Measurements from ENCODE around the gene APLN.

APLN gene

DNA sequence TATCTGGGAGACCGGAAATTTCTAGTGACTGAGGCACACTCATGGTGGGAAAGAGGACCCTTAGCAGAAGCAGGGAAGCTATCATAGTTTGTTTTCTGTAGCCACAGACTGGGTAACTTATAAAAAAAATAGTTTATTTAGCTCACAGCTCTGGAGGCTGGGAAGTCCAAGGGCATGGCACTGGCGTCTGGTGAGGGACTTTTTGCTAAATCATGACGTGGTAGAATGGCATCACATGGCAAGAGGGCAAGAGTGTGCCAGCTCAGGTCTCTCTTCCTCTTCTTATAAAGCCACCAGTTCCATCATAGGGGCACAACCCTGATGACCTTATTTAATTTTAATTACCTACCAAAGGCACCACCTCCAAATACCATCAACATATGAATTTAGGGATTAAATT, 13.3 kb downstream of the APLN start:
- no peak for DNase-seq (ENCODE audit: low read depth in 2 of 2)

DNA sequence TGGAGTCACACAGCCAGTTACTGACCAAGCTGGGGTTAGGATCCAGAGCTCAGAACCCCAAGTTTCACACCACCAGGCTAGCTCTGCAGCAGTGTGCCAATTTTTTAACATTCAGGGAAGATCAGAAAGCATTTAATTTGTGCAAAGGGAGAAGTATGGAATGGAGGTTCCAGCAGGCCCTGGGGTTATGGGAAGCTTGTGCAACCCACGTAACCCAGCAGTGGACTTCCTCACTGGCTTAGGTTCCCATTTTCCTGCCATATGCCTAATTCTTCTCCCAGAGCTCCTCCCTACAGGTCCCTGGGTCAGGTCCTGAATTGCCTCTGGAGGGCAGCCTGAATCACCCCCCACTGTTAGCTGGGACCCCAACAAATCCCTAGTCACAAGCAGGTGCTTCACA, 14.0 kb downstream of the APLN start:
- DNase-seq (ENCODE audit: low read depth in 2 of 2), result no peak

DNA sequence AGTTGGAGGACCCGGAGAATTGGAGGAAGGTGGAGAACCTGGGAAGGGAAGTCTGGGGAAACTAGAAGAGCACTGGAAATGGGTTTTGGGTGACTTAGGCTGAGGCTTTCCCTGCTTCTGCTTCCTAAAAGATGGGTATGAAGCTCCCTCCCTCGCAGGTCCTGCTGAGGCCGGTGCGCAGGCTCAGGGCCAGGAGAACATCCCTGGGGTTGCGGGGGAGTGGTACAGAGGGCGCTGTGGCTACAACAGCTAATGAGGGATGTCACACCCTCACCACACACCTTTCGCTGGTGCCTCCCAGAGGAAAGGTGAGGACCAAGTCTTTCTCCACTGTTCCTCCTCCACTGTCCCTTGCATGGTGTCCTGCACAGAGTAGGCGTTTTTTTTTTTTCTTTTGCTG, 15.8 kb downstream of the APLN start:
- DNase-seq (ENCODE audit: low read depth in 2 of 2), result no peak

DNA sequence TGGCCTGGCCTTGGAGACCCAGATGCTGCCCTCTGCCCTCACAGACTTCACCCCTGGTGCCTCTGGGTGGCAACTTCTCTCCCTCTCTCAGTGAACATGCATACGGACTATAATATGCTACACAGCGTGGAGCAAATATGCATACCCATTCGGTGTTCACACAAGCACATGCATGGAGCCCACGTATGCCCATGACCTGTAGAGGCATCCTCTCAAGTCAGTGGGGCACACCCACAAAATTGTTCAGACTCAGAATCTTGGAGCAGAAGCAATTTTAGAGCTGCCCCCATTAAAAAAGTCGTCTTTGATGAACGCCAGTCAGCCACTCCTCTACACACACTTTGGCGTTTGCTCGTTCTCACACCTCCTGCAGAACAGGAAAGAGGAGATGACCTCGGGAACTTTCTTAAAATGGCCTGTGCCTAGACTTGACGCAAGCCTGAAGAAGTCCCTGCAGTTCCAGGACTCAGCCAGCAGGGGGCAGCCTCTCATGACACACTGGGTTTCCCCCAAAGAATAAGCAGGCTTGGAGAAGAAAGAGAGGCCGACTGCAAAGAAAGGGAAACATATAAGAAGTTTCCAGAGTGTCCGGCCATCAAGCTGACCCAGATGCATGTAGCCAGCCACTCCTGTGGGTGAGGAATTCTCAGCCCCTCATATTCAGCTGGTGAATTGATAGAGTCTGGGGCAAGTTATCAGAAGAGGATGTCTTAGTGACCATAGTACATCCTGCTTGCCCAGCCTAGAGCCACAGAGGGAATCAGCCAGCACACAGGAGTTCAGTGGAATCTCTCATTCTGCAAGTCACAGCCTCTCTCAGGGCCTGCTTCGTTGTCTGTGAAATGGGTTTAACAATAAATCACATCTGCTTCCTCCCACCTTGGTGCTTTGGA, 17.3 kb downstream of the APLN start:
- DNase-seq (ENCODE audit: low read depth in 2 of 2), result no peak

DNA sequence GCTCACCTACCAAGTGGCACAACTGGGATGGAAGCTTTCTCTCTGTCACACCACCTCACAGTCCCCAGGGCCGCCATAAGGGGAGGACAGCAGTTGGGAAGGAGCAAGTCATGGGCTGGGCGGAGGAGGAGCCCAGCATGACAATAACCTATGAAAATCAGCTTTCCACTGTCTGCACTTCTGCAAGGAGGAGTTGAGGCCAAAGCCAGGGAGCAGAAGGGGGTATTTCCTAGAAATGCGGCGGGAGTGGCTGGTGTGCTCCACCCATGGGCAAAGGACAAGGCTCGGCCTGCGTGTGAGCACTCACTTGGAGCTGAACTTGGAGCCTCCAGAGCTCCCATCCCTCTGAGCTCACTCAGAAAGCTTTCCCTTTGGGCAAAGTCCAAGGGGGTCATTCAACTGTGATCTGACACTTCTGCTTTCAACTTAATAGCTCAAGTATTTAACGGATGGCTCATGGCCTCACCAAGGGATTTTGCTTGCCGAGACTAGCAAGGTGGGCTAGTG, 18.5 kb downstream of the APLN start:
- no peak for DNase-seq (ENCODE audit: low read depth in 2 of 2)

DNA sequence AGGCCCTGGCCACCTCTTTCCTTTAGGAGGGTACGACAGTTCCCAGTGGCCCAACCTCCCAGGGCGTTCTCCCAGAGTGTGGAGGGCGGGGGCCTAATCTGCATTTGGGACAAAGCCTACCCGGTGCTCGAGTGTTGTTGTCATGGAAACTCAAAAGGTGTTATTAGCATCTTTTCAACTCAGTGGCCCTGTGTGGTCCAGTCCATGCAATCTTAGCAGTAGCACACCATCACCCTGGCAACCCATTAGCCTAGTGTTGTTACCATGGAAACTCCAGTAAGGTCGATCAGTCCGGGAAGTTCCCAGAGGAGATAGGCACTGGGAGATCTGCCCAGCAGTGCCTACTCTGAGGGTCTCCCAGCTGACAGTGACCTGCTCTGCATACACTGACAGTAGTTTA, 20.2 kb downstream of the APLN start:
- no peak for DNase-seq (ENCODE audit: low read depth in 2 of 2)

DNA sequence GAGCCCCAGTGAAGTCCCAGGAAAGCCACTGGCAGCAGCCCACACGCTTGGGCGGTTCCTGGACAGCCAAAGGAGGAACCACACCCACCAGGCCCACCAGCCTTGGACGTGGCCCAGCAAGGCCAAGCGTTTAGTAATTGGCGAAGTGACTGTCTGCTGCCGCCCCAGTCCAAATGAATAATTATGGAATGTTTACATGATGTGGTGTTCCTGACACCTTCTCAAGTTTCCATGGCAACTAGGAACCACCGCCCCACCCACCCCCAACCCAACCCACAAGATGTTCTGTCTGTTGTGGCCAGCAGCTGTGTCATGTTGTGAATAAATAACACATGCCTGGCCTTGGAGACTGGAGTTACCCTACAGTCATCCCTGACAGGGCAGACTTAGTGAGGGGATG, 22.3 kb downstream of the APLN start:
- DNase-seq (ENCODE audit: low read depth in 2 of 2), result no peak

DNA sequence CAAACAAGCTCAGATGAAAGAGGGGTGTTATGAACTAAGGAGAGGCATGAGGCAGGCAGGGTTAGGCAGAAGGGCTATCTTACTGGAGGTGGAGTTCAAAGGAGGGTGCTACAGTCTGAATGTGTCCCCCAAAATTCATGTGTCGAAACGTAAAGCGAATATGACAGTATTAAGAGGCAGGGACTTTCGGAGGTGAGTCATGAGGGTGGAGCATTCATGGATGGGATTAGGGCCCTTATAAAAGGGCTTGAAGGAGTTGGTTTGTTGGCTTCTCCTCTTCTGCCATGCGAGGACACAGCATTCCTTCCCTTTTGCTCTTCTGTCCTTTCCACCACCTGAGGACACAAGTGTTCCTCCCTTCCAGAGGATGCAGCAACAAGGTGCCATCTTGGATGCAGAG, 22.9 kb downstream of the APLN start:
- DNase-seq (ENCODE audit: low read depth in 2 of 2), result no peak

DNA sequence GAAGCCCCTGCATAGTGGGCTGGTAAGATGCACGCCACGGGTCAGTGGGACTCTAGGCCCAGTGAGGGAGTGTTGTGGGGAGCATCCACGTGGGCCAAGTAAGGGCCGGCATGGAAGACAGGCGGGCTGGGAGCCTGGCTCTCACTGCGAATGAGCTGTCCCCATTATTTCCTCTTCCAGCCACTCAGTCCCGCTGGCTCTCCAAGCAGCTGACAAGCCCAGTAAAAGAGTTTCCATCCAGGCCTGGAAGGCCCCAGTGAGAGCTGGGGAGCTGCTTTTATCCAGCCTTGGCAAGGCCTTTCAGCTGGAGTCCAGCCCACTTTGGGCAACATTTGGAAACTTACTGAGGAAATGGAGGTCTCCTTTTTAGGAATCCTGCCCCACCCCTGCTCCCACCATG, 24.9 kb downstream of the APLN start:
- DNase-seq (ENCODE audit: low read depth in 2 of 2), result no peak

DNA sequence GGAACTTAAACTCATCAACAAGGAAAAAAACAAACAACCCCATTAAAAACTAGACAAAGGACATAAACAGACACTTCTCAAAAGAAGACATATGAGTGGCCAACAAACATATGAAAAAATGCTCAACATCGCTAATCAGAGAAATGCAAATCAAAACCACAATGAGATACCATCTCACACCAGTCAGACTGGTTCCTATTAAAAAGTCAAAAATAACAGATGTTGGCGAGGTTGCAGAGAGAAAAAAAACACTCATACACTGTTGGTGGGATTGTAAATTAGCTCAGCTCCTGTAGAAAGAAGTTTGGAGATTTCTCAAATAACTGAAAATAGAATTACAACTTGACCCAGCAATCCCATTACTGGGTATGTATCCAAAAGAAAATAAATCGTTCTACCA, 28.7 kb downstream of the APLN start:
- peak; percentile 33 to 37 for DNase-seq (ENCODE audit: low read depth in 2 of 2)

DNA sequence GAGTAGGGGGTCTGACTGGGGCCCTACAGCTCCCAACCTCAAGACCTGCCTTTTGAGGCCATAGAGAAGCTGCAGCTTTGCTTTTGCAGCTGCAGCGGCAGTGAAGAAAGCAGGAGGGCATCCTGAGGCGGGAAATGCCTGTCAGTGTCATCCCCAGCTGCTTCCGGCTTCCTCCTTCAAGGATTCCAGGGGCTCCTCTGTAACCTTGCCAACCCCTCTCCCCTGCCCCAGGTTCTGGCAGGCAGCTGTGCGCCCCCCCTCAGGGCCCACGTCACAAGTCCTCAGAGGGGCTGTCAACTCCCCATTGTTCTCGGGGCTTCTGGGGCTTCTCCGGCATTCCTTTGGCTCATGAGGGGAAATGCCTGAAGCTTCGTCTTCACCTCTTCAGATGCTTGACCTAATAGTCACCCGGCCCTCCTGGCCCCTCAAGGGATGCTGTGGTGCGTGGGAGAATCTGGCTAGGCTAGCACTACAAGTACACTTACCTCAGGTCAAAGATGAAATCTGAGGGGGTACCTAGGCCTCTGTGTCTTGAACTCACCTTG, 31.9 kb downstream of the APLN start:
- peak; percentile 68 to 71 for DNase-seq (ENCODE audit: low read depth in 2 of 2)

DNA sequence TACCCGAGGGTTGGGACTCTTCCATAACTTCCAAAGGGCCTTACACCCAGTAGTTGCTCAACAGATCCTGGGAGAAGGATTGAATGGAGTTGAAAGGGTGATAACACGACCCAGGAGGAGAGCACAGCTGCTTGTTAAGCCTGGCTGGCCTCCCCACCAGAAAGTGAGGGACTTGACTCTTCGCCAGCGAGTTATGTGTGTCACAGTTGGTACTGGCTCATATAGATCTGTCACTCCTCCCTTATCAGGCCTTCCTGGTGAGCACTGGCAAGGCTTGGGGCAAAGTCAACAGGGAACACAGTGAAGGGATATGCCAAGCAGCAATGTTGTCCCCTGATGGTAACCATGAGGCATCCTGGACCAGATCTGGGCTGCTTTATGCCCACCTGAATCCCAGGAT, 35.8 kb downstream of the APLN start:
- DNase-seq (ENCODE audit: low read depth in 2 of 2), result no peak

DNA sequence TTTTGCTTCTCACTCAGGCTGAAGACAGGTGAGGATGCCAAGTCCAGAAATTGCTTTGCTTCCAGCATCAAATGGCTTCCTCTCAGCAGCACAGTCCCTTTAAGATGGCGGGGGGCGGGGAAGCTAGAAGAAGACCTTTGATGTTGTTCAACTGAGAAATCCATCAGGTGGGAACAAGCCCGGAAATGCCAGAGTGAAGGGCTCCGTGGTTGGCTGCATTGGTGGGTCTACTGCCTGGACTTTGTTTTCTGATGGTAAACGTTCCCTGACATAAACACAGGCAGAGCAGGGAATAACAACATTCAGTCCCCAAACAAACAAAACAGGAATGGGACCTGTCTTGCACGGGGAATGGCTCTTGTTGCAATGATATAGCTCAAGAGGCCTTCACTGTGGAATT, 37.3 kb downstream of the APLN start:
- DNase-seq (ENCODE audit: low read depth in 2 of 2), result no peak

DNA sequence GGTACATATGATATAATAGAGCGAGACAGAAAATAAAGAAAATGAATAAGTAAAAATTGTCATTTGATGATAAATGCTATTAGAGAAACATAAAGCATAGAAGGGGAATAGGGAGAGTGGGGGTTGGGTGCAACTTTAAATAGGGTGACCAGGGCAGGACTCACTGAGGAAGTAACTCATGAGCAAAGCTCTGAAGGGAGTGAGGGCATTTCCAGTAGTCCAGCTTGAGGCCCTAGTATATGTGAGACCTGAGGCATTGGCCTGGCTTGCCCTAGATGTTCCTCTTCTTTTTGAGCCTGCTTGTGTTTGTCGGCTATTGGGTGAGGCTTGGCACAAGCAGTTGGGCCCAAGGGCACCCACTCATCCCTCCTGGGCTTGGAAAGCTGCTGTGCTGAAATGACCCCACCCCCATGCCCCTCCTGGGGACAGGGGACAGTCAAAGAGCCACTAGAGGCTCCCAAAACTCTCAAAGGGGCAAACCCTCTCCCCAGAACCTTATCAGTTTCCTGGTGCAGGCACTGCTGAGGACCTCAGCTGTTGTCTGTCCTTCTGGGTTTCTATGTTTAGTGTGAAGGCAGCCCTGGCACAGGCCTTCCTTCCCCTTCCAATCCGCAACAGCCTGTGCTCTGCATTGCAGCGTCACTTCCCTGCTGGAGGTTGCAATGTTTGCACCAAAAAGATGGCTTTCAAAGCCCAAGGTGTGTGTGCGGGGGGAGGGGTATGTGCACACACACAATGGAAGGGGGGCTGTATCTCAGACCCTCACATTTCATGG, 40.1 kb downstream of the APLN start:
- no peak for DNase-seq (ENCODE audit: low read depth in 2 of 2)

DNA sequence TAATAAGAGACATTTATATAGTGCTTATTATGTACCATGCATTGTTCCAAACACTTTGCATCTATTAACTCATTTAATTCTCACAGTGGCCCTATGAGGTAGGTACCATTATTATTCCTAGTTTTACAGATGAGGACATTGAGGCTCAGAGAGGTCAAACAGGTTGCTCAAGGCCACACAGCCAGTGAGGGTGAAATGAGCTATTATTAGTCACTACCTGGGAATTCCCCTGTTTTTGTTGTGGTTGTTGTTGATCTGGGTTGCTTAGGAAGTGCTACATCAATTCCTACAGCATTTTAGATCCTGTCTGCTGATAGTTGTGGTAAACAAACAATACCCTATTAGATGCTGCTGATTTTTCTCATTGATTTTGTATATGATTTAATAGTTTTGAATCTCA, 41.2 kb downstream of the APLN start:
- DNase-seq (ENCODE audit: low read depth in 2 of 2), result no peak

DNA sequence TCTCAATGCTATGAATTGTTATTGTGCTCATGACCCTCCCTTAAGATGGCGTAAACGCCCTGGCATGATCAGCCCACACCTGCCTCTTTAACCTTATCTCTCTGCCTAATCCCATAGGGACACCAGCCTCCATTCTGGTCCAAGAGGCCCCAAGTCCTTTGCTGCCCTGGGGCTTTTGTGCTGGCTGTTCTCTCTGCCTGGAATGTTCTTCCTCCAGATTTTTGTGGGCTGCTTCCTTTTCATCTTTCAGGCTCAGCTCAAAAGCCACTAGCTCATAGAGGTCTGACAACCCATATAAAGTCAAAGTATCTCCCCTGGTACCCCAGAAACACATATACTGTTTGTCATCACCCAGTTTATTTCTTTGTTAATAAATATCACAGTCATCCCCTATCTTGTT, 42.4 kb downstream of the APLN start:
- DNase-seq (ENCODE audit: low read depth in 2 of 2), result no peak

DNA sequence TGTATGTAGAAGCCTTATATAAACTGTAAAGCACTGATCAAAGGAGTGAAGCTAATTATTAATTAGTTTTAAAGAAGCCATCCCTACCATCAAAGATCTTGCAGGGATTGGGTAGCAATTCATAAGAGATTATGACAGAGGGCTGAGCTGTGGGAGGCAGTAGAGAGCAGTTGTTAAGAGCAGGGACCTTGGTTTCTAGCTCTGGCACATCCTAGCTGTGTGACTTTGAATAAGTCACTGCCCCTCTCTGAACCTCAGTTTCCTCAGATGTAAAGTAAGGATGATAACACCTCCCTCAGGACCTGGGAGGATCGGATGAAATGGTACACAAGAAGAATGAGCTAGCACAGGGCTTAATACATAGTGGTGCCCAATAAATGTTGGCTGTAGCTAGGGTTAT, 45.4 kb downstream of the APLN start:
- DNase-seq (ENCODE audit: low read depth in 2 of 2), result no peak

DNA sequence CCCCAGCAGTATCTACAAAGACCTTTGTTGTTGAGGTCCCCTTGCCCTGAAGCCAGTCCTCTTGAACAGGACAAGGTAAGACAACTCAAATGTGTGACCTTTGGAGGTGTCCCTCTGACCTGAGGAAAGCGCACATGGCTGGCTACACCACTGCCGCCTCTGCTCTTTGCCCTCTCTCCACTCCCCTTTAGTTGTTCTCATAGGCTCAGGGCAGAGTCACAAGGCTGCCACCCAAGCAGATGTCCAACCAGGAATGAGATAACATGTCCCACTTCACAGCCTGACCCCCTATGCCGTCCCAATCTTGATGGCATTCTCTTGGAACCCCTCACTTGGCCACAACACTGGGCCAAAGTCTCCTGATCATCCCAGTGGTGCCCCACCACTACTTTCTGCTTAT, 46.3 kb downstream of the APLN start:
- DNase-seq (ENCODE audit: low read depth in 2 of 2), result no peak

DNA sequence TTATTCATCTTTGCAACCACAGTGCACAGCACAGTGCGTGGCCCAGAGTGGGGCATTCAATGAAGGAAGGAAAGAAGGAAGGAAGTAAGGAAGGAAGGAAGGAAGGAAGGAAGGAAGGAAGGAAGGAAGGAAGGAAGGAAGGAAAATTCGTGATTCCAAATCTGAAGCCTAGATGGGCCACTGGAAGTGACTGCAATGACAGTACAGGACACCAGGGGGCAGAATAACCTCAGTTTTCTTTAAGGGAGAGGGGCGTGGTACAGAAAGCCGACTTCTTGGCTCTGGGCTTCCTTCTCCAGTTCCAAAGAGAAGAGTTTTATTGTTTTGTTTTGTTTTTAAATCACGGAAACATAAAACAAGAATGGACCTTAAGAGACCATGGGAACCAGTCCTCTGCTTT, 47.8 kb downstream of the APLN start:
- no peak for DNase-seq (ENCODE audit: low read depth in 2 of 2)

DNA sequence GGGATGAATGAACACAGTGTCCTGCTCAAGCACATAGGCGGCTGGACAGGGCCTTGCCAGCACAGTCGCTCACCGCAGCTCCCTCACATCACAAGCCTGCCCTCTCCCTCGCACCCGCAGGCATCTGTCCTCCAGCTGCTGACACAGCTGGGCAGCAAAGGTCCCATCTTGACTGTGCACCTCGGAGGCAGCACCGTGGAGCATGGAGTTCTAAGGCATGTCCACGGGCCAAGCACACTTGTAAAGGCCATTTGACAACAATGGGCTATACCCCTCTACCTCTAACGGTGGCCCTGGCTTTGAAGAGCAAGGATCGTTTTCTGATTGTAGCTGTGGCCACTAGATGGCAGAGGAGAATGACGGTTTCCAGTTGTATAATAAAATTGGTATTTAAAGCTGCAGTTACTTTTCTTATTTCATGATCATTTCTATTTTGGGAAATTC, 53.8 kb downstream of the APLN start:
- DNase-seq (ENCODE audit: low read depth in 2 of 2), result no peak

DNA sequence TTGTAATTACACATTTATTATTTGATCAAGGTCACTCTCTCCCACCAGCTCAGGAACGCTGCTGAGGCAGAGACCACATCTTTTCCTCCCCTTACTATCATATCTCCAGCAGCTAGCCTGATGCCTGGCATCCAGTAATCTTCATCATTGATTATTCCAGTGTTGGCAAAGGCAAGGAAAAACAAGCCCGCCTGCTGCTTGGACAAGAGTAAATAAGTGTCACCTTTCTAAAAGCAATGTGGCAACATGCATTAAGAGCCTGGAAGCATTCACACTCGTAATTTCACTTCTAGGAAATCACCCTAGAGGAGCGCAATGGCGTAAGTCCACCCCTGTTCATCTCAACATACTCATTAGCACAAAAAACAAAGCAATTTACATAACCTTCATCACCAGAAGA, 54.8 kb downstream of the APLN start:
- DNase-seq (ENCODE audit: low read depth in 2 of 2), result no peak

DNA sequence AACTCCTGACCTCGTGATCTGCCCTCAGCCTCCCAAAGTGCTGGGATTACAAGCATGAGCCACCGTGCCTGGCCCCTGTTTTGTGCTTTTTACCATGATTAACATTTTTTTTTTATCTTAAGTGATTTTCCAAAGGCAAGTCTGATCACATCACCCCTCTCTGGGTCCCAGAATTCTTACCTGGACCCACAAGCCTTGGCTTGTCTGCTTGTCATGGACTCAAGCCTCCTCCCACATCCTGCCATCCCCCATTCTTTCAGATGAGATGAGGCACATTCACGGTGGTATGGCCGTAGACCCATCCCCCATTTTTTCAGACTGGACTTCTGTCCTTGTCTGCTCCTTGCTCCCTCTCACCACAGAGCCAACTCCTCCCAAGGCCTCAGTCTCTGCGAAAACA, 55.3 kb downstream of the APLN start:
- DNase-seq (ENCODE audit: low read depth in 2 of 2), result no peak

DNA sequence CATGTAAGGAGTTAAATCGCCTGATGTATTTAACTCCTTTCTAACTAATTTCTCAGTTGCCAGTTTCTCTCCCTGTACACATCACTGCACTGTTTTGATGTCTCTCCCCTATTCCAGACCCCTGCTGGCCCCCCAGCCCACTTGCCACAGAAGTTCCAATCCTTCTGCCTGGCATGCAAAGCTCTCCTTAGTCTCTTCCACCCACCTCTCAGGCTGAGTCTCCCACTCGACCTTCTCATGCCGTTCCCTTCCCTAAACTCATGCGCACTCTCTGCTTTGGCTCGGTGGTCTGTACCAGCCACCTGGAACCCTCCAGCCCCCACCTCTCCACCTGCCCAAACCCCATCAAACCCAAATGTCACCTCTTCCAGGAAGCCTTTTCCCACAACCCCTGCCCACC, 56.9 kb downstream of the APLN start:
- no peak for DNase-seq (ENCODE audit: low read depth in 2 of 2)

Data from fibroblast of skin of left biceps (primary cell).